ENCODE data around the gene ASTN2. TPM values are rescaled to one million over a fixed set of nuclear protein-coding genes. Genes with fewer than 3 reads are reported as not detected.
"Not testable (repeated sequence)": the region's sequence is repeated elsewhere in the genome, so short reads cannot be mapped to it uniquely, and the experiment has no call there.

Gene ASTN2
- total RNA-seq, 1 donor from 2014 or later = 12.2 TPM

GRCh38 chr9:116694785-116695291 lies 720.0 kb downstream of the ASTN2 start:
- DNase-seq (ENCODE audit: low read depth) = no peak
- Histone ChIP-seq H3K4me3 (ENCODE audit: low read depth, low read length) (no peak overlapping the region), H3K36me3 (ENCODE audit: control insufficient read depth, insufficient read depth, low read length) (no peaks in the 10 kb centered on the region), H3K27me3 (ENCODE audit: control insufficient read depth, insufficient read depth, low read length) (no peaks in the 10 kb centered on the region)
- TF ChIP-seq CTCF (IDR thresholded peaks at IDR 0.05; ENCODE audit: insufficient read depth, low read length, poor library complexity, severe bottlenecking) = no peak

- Histone ChIP-seq H3K36me3 (ENCODE audit: control insufficient read depth, insufficient read depth, low read length) (no peaks in the 10 kb centered on the region), H3K4me3 (ENCODE audit: low read depth, low read length) (no peak overlapping the region), H3K27me3 (ENCODE audit: control insufficient read depth, insufficient read depth, low read length) (no peaks in the 10 kb centered on the region)
- DNase-seq (ENCODE audit: low read depth) = no peak
- no peak for TF ChIP-seq CTCF (IDR thresholded peaks at IDR 0.05; ENCODE audit: insufficient read depth, low read length, poor library complexity, severe bottlenecking)
These were observed 721.6 kb downstream of the ASTN2 start for GRCh38 chr9:116693233-116693731.

- H3K27me3 ChIP-seq (ENCODE audit: control insufficient read depth, insufficient read depth, low read length) = no peaks in the 10 kb centered on the region
- H3K36me3 ChIP-seq (ENCODE audit: control insufficient read depth, insufficient read depth, low read length) = no peaks in the 10 kb centered on the region
- no peak for DNase-seq (ENCODE audit: low read depth)
- no peak for TF ChIP-seq CTCF (IDR thresholded peaks at IDR 0.05; ENCODE audit: insufficient read depth, low read length, poor library complexity, severe bottlenecking)
- H3K4me3 ChIP-seq (ENCODE audit: low read depth, low read length) = no peak overlapping the region
These were observed 722.2 kb downstream of the ASTN2 start for GRCh38 chr9:116692616-116693015.

- H3K36me3 ChIP-seq (ENCODE audit: control insufficient read depth, insufficient read depth, low read length) = no peaks in the 10 kb centered on the region
- TF ChIP-seq CTCF (IDR thresholded peaks at IDR 0.05; ENCODE audit: insufficient read depth, low read length, poor library complexity, severe bottlenecking) = no peak
- DNase-seq (ENCODE audit: low read depth) = no peak
- no peak overlapping the region for H3K4me3 ChIP-seq (ENCODE audit: low read depth, low read length)
- no peaks in the 10 kb centered on the region for H3K27me3 ChIP-seq (ENCODE audit: control insufficient read depth, insufficient read depth, low read length)
These were observed 723.2 kb downstream of the ASTN2 start for GRCh38 chr9:116691607-116692006.

- H3K27me3 ChIP-seq (ENCODE audit: control insufficient read depth, insufficient read depth, low read length); H3K4me3 ChIP-seq (ENCODE audit: low read depth, low read length); DNase-seq (ENCODE audit: low read depth); H3K36me3 ChIP-seq (ENCODE audit: control insufficient read depth, insufficient read depth, low read length): not testable (repeated sequence)
These were observed 724.1 kb downstream of the ASTN2 start for GRCh38 chr9:116690805-116691204.

- no peak for TF ChIP-seq CTCF (IDR thresholded peaks at IDR 0.05; ENCODE audit: insufficient read depth, low read length, poor library complexity, severe bottlenecking)
- Histone ChIP-seq H3K36me3 (ENCODE audit: control insufficient read depth, insufficient read depth, low read length) (no peaks in the 10 kb centered on the region), H3K4me3 (ENCODE audit: low read depth, low read length) (no peak overlapping the region), H3K27me3 (ENCODE audit: control insufficient read depth, insufficient read depth, low read length) (no peaks in the 10 kb centered on the region)
- no peak for DNase-seq (ENCODE audit: low read depth)
These were observed 725.3 kb downstream of the ASTN2 start for GRCh38 chr9:116689486-116690032.
